HG02852 (cell line): ENCODE results near the gene HNF4A.

Source experiments
- ATAC-seq: cut with Tn5 transposase; IDR thresholded peaks from one replicate; pipeline ENCODE4 v1.9.1; 2021; ENCODE audit warnings: mild to moderate bottlenecking, moderate library complexity; ENCODE audit not compliant: unreplicated experiment

HNF4A gene

DNA sequence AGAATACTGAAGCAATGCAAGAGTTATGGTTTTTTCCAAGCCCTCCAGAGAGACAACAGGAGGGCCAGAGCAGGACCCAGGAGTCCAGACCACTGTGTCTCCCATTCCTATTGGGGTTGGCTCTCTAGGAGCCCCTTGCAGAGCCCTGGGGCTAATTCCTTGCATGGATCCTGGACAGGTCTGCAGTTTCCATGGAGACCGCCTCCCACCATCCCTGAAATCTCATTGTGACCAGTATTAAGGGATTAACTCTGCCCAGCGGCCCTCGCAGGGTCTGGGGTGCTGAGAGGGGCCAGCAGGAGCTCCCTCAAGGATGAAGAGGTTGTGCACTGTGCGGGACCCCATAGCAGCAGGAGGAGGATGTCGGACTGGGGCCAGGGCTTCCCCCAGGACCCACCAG, 34.8 kb downstream of the HNF4A start:
- ATAC-seq: no peak

DNA sequence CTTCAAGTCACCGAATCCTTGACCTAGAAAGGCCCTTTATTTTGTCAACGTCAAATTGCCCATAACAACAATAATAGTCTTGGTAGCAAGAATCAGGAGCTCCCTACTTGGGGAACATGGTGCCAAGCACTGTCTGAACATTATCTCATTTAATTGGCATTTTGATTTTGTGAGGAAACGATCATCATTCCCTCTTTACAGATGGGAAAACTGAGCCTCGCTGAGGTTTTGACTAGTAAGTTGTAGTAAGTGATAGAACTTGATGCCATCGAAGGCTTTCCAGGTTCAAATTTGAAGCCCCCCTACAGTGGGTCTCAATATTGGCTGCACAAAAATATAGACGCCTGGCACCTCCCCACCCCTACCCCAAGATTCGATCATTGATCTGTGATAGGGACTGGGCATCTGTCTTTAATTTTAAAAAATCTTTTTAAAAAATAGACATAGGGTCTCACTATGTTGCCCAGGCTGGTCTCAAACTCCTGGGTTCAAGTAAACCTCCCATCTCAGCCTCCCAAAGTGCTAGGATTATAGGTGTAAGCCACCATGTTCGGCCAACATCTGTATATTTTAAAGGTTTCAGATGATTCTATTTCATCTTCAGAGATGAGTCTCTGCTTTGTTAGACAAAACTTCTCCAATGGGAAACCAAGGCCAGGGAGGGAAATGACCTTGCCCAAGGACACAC, 36.7 kb downstream of the HNF4A start:
- no peak for ATAC-seq

DNA sequence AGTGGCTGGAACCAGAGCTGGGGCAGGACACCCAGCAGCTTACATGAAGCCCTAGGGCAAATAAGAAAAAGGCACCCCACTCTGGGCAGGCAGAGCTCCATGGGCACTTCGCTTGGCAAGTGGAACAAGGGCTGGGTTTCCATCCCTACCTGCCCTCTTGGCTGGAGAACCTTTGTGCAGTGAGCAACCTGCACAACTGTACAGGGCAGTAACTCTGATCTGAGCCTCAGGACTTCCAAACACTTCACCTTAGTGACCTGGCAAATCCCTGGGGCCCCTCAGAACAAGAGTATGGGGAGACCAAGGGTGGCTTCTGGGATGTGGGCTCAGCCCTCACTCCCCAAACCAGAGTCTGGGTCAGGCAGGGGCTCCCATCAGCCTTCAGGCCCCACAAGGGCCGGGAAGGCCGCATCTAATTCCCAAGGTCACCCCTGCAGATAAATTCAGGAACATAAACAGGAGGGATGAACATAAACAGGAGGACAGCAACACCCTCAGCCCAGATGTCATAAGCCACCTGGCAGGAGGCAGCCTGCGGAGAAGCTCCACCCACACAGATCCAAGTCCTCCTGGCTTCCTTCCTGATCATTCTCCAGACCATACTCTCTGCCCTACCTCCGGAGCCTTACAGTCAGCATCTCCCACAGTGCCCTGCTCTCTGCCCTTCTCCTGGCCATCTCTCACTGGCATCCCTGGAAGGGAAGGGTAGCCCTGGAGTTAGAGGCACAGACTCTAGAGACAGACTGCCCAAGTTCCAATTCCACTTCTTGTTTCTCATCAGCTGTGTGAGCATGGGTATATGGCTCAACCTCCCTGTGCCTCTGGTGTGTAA, 37.5 kb downstream of the HNF4A start:
- no peak for ATAC-seq

DNA sequence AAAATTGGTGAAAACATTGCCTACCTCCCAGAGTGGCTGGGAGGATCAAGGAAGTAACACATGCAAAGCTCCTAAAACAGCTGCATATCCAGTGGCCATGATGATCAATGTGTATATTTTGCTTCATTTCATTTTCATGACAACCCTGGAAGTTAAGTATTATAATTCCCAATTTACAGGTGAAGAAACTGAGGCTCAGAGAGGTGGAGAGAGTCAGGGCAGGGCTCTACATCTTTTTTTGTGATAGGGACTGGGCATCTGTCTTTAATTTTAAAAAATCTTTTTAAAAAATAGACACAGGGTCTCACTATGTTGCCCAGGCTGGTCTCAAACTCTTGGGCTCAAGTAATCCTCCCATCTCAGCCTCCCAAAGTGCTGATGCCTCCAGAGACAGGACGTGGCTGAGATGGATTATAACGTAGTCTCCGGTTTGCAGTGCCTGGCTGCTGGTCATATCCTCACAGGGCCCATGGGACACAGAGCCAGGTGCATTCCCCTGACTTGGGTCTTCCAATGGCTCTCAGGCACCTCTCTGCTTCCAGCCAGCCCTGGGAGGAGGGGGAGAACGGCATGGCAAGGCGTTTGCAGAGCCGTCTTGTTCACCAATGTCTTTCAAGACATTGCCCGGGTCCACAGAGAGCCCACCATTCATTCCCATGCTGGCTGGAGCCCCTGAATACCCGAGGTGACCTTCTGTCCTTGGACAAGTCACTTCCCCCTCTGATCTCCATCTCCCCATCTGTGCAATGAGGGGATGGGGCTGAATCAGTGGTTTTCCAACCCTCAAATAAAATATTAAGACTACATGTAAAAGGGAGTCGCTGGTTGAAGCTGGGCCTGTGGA, 38.3 kb downstream of the HNF4A start:
- ATAC-seq: no peak

DNA sequence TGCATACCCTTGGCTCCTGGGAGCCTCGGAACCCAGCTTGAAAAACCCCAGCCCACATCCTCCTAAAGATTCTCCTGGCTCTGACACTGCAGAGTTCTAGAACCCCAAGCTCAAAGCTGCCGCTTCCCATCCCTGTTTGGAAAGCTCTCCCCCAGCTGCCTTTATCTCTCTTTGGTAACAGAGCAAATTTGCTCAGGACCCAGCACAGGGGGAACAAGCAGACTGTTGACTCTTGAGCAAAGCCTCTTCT, 38.9 kb downstream of the HNF4A start:
- ATAC-seq: no peak

DNA sequence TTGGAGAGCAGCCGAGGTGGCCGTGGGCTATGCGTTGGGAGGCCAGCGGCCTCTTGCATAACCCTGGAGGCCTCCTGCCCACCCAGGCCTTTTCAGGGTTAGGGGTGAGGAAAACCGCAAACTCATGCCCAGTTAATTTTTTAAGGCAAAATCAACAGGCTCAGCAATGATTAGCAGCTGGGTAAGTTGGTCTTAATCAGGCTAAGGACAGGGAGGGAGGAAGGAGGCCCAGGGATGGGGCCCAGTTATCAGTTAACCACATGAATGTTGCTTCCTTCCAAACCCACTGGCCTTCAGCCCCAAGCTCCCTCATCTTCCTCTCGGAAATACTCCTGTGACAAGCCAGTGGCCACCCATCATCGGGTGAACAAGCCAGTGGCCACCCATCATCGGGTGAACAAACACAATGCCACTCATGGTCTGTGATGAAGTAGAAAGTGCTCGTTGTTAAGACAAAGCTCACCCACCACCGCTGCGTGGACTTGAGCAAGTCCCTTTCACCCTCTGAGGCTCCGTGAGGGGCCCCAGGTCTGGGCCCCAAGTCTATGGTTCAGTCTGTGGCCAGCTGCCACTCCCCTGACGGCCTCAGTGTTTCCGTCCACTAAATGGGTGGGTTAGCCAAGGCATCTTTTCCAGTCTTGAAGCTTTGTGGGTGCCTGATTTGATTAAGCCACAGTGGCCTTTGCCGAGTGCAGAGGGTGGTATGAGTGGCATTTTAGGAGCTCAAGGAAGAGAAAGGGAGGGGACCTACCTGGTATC, 39.4 kb downstream of the HNF4A start:
- ATAC-seq: no peak

DNA sequence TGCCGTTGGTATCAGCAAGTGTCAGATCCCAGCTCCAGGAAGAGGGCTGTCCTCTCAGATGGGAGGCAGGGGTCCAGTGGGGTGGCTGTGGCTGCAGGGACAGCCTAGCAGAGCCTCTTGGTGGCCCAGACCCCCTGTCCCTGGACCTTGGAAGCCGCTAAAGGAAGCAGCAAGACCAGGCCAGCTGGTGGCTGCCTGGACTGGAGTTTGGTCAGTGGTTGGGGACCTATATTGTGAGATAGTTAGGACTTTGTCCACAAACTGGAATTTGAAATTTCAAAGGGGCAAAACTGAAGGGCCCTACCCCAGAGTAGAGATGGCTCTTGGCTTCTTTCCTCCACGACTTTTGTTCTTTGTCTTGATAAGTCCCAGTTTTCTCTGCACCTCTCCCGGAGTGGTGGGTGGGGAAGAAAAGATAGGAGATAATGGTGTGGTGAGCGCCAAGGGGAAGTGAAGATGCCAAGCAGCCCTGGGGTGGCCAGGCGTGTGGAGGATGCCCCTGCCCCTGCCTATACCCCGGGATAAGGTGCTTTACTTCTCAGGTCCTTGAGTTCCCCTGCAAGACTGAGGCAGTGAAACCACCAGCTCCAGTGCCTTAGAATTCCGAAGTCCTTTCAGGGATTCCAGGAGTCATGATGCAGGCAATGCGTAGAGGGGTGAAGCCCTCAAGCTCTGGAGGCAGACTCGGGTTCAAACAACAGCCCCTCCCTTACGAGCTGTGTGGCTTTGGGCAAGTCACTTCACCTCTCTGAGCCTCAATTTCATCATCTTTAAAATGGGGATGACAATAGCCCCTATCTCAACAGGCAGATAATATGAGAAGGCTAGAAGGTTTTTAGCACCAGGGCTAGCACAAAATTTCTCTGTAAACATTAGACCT, 40.2 kb downstream of the HNF4A start:
- no peak for ATAC-seq

DNA sequence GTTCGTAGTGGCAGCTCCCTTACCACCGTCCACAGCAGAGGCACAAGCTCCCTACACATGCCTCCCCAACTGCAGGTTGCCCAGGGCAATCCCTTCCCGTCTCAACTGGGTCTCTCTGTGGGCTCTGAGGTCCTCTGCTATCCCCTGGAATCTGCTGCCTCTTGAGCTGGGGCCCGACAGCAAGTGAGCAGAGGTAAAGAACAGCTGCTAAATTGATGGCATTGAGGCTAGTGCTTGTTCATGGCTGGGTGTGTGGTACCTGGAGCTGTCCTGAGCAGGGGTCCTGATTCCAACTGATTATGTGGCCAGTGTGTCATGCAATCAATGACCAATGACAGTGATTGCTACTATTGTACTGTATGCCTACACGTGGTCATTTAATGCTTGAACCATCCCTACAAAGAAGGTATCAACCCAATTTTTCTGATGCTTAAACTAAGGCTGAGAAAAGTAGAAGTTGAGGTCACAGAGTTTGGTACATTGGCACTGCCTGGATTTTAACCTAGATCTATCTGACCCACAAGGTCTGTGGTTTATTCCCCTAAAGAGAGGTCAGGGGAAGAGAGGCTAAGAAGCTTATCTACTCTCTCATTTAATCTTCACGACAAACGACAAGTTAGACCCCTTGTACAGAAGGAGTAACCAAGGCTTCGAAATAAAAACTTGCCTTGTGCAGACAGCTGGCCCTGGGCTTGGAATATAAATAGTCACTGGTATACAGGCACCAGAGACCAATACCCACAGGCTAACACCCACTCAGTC, 41.1 kb downstream of the HNF4A start:
- ATAC-seq: no peak

DNA sequence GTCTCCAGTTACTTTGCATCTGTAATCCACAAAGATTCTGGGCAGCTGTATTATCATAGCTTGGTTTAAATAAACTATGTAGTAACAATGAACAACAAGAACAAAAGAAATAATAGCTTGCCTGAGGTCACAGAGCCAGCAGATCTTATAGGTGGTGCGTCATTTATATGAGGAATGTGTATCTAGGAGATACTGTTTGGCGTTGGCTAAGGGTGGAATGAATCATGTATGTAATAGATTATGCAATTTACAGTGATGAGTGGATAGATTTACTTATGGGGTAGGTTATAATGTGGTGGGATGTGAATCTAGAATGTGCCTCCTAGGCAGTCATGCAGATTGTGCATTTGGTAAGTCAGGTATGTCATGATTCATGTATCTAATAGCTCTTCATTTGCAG, 42.8 kb downstream of the HNF4A start:
- no peak for ATAC-seq

DNA sequence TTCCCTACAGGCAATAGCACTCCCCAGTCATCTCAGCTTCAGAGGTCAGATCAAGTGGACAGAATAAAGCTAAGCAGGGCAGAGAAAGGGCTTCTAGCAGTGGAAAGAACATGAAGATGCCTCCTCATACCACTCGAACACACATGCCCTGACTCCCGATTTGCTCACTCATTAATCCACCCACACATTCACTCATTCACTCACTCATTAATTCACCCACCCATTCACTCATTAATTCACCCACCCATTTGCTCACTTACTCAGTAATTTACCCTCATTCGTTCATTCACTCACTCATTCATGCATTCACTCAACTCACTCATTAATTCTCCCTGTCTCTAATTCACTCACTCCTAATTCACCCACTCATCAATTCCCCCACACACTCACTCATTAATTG, 43.9 kb downstream of the HNF4A start:
- ATAC-seq: no peak

DNA sequence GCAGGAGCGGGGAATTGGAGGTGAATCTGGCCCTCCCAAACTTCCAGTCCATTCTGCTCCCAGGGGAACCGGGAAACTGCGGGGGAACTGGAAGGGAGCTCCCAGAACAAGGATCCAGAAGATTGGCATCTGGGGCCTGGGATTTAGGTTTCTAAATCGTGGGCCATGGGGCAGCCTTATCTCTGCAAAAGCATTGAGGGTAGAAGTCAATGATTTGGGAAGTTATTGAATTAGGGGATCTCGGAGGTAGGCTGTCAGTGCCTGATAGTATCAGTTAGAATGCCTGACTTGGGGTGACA, 45.1 kb downstream of the HNF4A start:
- ATAC-seq: no peak

DNA sequence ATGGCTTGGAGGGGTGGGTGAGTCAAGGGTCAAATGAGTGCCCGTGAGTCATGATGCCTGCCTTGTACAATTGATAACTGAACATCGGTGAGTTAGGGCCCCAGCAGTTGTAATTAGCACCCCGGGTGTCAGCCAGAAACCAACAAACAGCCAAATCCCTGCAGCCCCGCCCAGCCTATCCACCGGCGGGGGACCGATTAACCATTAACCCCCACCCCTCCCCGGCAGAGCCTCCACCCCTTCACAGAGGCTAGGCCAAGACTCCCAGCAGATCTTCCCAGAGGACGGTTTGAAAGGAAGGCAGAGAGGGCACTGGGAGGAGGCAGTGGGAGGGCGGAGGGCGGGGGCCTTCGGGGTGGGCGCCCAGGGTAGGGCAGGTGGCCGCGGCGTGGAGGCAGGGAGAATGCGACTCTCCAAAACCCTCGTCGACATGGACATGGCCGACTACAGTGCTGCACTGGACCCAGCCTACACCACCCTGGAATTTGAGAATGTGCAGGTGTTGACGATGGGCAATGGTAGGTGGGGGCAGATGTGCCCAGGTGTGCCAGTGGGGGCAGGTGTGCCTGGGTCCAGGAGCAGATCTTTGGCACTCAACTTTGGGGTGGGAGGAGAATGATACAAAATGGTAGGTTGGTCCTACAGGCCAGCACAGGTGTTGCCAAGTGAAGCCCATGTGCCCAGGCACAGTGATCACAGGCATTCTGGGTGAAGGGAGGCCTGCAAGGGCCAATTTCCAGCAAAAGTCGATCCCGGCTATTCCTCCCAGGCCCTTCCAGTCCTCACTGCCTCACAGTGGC, 45.7 kb downstream of the HNF4A start:
- ATAC-seq: no peak

DNA sequence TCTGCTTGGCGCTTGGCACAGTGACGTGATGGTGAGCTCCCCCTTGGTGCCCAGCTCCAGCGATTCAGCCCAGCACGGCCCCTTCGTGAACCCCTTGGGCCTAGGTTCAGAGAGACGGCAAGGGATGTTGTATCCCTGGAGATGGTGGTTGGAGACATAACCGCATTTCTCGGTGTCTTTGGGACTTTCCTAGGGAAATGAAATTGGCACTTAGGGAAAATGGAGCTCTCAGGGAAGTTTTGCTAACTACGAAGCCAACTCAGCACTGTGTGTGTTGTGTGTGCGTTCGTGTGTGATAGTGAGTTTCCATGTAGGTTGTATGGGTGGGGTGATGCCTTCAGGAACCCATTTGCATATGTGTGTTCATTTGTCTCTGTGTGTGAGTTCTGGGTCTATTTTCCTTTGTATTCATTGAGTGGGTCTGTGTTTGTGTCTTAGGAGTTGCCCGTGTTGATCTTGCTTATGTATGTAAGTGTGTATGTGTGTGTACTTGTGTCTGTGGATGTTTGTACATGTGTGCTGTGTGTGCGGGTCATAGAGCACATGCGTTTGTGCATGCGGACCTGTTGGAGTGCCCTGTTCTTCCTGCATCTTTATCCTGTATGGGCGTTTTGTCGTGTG, 46.4 kb downstream of the HNF4A start:
- ATAC-seq: no peak

DNA sequence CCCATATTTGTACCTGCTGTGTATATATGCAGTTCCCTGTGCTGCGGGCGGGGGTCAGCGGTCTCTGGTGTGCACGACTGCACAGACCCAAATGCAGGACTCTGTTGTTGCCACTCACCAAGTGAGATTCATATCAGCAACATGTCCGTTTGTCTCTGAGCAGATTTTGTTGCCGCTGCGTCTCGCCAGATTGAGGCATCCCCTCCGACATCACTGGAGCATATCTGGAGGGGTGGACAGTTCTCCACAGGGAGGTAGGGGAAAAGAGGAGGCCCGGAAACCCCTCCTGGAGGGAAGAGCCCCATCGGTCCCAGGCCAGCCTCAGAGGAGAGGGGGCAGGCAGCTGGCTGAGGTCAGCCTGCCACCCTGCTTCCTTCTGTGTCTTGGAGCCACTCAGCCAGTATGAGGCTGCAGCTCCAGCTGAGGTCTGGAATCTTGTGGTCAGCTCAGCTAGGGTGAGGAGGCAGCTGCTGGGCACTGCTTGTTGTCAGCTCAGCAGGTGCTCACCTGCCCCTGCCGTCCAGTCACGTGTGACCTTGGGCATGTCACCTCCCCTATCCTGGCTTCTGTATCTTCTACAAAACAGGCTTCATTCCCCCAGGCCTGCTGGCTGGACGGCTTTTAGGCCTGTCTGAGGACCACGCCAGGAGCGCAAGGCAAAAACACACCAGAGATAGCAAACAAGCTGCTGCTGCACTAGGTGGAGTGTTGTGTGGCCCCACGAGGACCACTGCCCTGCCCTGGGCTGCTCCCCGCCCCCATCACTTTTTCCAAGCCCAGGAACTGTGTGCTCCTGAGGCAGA, 47.1 kb downstream of the HNF4A start:
- ATAC-seq: no peak

DNA sequence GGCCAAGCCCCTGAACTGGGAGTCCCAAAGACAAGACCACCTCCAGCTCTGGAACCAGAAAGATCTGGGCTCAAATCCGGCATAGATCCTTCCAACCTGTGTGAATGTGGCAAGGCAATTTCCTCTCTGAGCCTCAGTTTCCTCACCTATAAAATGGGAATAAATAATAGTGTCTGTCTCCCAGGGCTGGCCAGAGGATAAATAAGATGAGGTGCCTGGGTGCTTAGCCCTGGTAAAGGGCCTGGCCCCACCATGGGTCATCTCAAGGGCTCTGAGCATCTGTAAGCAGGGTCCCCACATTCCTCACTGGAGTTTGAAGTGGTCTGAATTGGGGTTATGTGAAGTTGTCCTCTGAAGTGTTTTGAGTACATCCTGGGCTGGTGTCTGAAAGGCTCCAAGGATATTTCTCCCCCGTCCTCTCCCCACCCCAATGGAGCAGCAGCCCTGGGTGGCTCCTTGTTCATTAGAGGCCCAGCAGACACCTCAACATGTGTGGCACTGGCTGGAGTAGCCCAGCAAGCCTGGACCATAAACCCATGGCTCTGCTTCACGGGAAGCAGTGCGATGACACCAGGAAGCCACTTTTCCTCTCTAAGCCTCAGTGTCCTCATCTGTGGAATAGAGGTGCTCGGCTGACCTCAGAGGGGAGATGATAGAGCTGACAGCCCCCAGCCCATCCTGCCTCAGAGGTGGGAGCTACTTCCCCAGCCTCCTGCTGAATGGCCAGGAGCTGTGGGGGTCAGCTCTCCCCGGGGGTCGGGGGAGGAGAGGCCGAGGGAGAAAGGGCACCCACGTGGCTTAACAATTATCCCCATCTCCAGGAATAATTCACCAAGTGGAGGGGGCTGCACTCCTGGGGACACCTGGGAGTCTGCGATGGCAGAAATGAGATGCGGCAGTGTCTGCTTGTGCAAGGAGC, 48.0 kb downstream of the HNF4A start:
- ATAC-seq: no peak
